Right lobe of liver (tissue), 6 donors: ENCODE measurements around the gene FRMD4A. TPM values are rescaled to one million over a fixed set of nuclear protein-coding genes. Genes with fewer than 3 reads are reported as not detected.

ENCODE experiments used
- ATAC-seq, 4 donors: fragments of 200-7000 bp; cut with Tn5 transposase; one replicate each; pipeline ENCODE4 v1.9.1; 2020; ENCODE audit warnings: mild to moderate bottlenecking in 4 of 4, moderate library complexity in 4 of 4
- DNase-seq, 3 donors: peaks; one replicate each; pipeline ENCODE4 v3.0.0-alpha.2; 2020
- H3K27ac ChIP-seq, 3 donors: fragments of 200-600 bp; one replicate each; pipeline ENCODE4 v1.8.0; 2022
- H3K27me3 ChIP-seq, 2 donors: fragments of 200-600 bp; one replicate each; pipeline ENCODE4 v1.8.0; 2022
- H3K36me3 ChIP-seq, 4 donors: fragments of 200-600 bp; sonication (generic) in 1 of 4; one replicate each; pipeline versions ENCODE4 v1.5.1 to v1.8.0; 2017 to 2022; ENCODE audit warnings: control low read depth in 1 of 4
- H3K4me1 ChIP-seq, 4 donors: fragments of 200-600 bp; sonication (generic) in 1 of 4; one replicate each; pipeline versions ENCODE4 v1.5.1 to v1.8.0; 2017 to 2022; ENCODE audit warnings: control low read depth in 1 of 4
- H3K4me3 ChIP-seq, 3 donors: fragments of 200-600 bp; one replicate each; pipeline ENCODE4 v1.8.0; 2022
- H3K9me3 ChIP-seq, 4 donors: fragments of 200-600 bp; sonication (generic) in 1 of 4; one replicate each; pipeline versions ENCODE4 v1.5.1 to v1.8.0; 2017 to 2022; ENCODE audit warnings: control low read depth in 1 of 4
- POLR2A ChIP-seq: fragments of 450-650 bp; IDR thresholded peaks from one replicate; pipeline ENCODE4 v1.6.1; 2017; ENCODE audit warnings: antibody characterized with exemption, mild to moderate bottlenecking
- WGBS: methylation state at CpG from one replicate; pipeline ENCODE4 v1.1.6; 2018; ENCODE audit warnings: low coverage, low lambda C conversion rate; ENCODE audit not compliant: insufficient coverage; ENCODE audit errors: missing lambda C conversion rate; 5-methylcytosine and 5-hydroxymethylcytosine counted together
- intact Hi-C, 2 donors: fragments of 100-400 bp; cut with DNase I; formaldehyde crosslinking; loops; one replicate each; pipeline versions ENCODE4 v1.11.2 to v1.14.1; 2022
- total RNA-seq, 6 experiments: library from RNA; depleted of rRNA in 2 of 6; stranded (reverse); fragments of >200 nt in 2 of 6; fragmentation: NEBNext Ultra II Directional in 3 of 6; extraction: Animal tissue kit (Norgen Biotek cat#: 25700) in 3 of 6; gene quantifications; one replicate each; pipeline versions ENCODE4 v1.1.0 to v1.2.4, GENCODE V29; 2016 to 2023
- TF ChIP-seq, protein P1 (sequence below), 4 donors: fragments of 200-600 bp in 3 of 4; fragments of 450-650 bp in 1 of 4; IDR thresholded peaks; one replicate each; pipeline versions ENCODE4 v1.5.1 to v1.8.0; 2016 to 2022; ENCODE audit warnings: antibody characterized with exemption in 4 of 4, mild to moderate bottlenecking in 2 of 4
- donor health status: DM: no; HTN: yes; CAD: no.
- donor health status: DM: no; HTN: no; CAD: no.
- donor health status: DM: no; HTN: no; CAD: no.
- donor health status: DM: no; HTN: yes; CAD: no.
- donor health status: DM: no; HTN: yes; CAD: no.

Gene FRMD4A
- total RNA-seq, 6 experiments from 2014 or later = 8.4 to 22.8 (median 13.3) TPM

DNA sequence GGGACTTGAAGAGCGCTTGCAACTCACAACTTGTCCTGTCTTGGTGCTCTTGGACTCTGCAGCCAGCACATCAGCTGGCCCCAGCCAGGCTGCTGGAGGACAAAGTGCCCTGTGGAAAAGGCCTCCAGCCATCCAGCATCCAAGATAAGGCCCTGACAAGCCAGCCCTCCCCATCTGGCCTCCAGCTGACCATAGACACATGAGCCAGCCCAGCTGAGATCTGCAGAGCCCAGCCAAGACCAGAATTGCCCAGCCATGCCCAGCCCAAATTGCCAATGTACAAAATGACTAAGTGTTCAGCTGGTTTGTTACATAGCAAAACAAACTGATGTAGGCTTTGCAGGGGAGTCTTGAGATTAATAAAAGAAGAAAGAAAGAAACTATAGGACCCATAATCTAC is 36.0 kb upstream of the FRMD4A start:
- no peak for ATAC-seq
- H3K4me1 ChIP-seq = no peaks in the 10 kb centered on the region
- intact Hi-C loops = no loop called here

DNA sequence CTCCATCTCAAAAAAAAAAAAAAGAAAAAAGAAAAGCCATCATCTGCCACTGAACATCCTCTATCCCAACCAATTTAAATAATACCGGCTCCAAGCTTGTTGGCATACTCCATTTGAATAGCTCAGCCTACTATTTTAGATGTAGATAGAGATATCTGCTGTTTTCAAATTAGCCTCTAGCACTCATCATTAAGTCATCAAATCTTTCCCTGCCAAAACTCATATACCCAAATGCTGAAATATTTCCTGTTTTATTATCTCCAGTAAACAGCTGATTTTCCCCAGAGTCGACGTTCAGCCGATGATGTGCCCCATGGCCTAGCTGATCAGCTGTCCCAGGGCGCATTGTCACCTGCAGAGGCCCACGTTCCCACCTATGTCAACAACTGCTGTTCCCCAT is 34.5 kb upstream of the FRMD4A start:
- Histone ChIP-seq H3K36me3 (no peaks in the 10 kb centered on the region), H3K4me1 (no peaks in the 10 kb centered on the region), H3K27ac (no peak overlapping the region), H3K4me3 (no peak overlapping the region), H3K27me3 (no peaks in the 10 kb centered on the region), H3K9me3 (no peaks in the 10 kb centered on the region)
- ATAC-seq = no peak
- intact Hi-C loops = no loop called here
- 56% methylated on average over 6 of the region's 6 CpGs for WGBS
- no peak for DNase-seq
- TF ChIP-seq, protein P1, sequence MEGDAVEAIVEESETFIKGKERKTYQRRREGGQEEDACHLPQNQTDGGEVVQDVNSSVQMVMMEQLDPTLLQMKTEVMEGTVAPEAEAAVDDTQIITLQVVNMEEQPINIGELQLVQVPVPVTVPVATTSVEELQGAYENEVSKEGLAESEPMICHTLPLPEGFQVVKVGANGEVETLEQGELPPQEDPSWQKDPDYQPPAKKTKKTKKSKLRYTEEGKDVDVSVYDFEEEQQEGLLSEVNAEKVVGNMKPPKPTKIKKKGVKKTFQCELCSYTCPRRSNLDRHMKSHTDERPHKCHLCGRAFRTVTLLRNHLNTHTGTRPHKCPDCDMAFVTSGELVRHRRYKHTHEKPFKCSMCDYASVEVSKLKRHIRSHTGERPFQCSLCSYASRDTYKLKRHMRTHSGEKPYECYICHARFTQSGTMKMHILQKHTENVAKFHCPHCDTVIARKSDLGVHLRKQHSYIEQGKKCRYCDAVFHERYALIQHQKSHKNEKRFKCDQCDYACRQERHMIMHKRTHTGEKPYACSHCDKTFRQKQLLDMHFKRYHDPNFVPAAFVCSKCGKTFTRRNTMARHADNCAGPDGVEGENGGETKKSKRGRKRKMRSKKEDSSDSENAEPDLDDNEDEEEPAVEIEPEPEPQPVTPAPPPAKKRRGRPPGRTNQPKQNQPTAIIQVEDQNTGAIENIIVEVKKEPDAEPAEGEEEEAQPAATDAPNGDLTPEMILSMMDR (IDR thresholded peaks at IDR 0.05) = no peak
- TF ChIP-seq POLR2A = no peak

More for the DNA sequence above, 36.0 kb upstream of the FRMD4A start:
- no peaks in the 10 kb centered on the region for H3K27me3 ChIP-seq
- no peak overlapping the region for H3K4me3 ChIP-seq
- H3K9me3 ChIP-seq = no peaks in the 10 kb centered on the region
- WGBS = no CpG with 5 or more reads among the region's 1 CpG
- H3K27ac ChIP-seq = no peak overlapping the region
- DNase-seq = no peak
- H3K36me3 ChIP-seq = no peaks in the 10 kb centered on the region
- TF ChIP-seq POLR2A = no peak
- TF ChIP-seq, protein P1 (IDR thresholded peaks at IDR 0.05) = no peak

DNA sequence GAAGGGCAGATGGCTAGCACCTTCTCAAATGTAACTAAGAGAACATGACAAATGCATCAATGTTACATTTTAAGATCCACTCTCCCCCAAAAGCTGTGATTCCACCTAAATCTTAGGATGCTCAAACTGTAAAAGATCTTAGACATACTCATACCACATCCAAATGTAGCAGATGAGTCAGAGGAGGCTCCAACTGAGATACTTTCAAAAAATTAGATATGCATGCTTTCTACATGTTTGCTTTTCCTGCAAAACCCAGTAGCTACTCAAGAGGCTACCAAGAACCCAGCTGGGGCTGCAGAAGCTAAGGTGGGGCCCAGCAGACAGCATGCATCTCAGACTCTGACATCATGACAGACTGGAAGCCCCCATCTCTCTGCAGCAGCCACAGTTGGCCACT is 31.4 kb upstream of the FRMD4A start:
- Histone ChIP-seq H3K27ac (no peak overlapping the region), H3K4me3 (no peak overlapping the region), H3K27me3 (no peaks in the 10 kb centered on the region), H3K36me3 (no peaks in the 10 kb centered on the region), H3K9me3 (no peaks in the 10 kb centered on the region), H3K4me1 (no peaks in the 10 kb centered on the region)
- ATAC-seq (no peak), DNase-seq (no peak)
- no peak for TF ChIP-seq POLR2A
- TF ChIP-seq, protein P1 (IDR thresholded peaks at IDR 0.05) = no peak
- intact Hi-C loops = no loop called here

DNA sequence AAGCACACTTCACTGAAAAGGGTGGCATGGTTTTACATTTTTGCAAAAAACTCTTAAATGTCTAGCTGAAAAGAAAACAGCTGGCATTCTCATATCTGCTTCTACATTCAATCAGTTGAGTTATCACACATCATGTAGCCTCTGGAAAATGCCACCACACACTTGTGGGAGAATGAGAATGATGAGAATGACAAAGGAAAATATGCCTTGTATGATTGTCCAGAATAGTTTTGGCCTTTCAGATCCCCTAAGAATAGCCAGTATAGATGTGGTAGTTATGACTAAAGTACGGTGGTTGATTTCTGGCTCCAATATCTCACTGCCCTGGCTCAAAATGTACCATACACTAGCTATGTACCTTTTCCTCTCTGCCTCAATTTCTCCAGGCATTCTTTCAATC is 30.2 kb upstream of the FRMD4A start:
- no peak for DNase-seq
- Histone ChIP-seq H3K27ac (no peak overlapping the region), H3K4me3 (no peak overlapping the region), H3K4me1 (no peaks in the 10 kb centered on the region), H3K9me3 (no peaks in the 10 kb centered on the region), H3K27me3 (no peaks in the 10 kb centered on the region), H3K36me3 (no peaks in the 10 kb centered on the region)
- intact Hi-C loops = no loop called here
- ATAC-seq = no peak
- WGBS = 91% methylated on average over 1 of the region's 1 CpG
- TF ChIP-seq, protein P1 (IDR thresholded peaks at IDR 0.05) = no peak
- no peak for TF ChIP-seq POLR2A

DNA sequence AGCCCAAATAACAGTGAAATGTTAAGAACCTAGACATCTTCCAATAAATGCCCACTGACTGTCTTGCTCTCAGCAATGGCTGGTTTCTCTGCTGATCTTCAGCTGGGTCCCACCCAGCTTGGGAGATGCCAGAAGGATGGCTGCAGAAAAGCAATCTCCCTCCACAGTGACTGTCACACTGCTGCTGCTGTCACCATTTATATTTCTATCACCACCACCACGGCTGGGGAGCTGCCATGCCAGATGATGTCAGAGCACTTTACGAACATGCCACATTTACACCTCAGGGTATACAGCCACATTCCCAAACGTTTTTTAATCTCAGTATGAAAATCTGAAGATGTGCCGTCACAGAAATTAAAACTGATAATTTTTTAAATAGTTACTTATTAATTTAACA is 29.8 kb upstream of the FRMD4A start:
- DNase-seq = no peak
- ATAC-seq = no peak
- H3K27me3 ChIP-seq = no peaks in the 10 kb centered on the region
- no peak overlapping the region for H3K27ac ChIP-seq
- no peak overlapping the region for H3K4me3 ChIP-seq
- 43% methylated on average over 4 of the region's 4 CpGs for WGBS
- no peaks in the 10 kb centered on the region for H3K36me3 ChIP-seq
- intact Hi-C loops = no loop called here
- no peaks in the 10 kb centered on the region for H3K4me1 ChIP-seq
- H3K9me3 ChIP-seq = no peaks in the 10 kb centered on the region
- TF ChIP-seq POLR2A = no peak
- TF ChIP-seq, protein P1 (IDR thresholded peaks at IDR 0.05) = no peak
